Coronary artery (tissue), 2 donors: ENCODE data around the gene KRCC1.
"Not testable (repeated sequence)": the region's sequence is repeated elsewhere in the genome, so short reads cannot be mapped to it uniquely, and the experiment has no call there.

Experiments used
- DNase-seq: peaks from one replicate; pipeline ENCODE4 v3.0.0-alpha.2; 2017; ENCODE audit warnings: low spot score
- H3K27ac ChIP-seq, 2 donors: fragments of 200-600 bp; sonication (generic); one replicate each; pipeline ENCODE4 v1.5.1; 2016 to 2019
- H3K4me3 ChIP-seq: fragments of 200-600 bp; sonication (generic); 2 replicates; pipeline ENCODE4 v1.5.1; 2016; ENCODE audit warnings: mild to moderate bottlenecking, moderate library complexity
- TF ChIP-seq, protein P1 (sequence below): fragments of 200-600 bp; sonication (generic); IDR thresholded peaks from one replicate; pipeline ENCODE4 v1.5.1; 2019; ENCODE audit warnings: antibody characterized with exemption

KRCC1 gene

DNA sequence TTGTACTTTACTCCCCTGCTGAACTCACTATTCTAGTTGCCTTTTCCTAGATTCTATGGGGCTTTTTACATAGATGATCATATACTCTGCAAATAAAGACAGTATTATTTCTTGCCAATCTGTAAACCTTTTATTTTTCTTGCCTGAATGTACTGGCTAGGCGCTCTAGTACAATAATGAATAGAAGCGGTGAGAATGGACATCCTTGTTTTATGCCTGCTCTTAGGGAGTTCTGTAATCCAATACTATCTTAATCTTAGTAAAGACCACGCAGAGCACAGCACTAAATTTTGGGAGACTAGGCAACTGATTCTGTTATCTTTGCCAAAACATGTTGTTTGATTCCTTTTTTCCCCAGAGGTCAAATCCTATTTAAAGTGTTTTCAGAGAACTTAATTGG is 7.0 kb downstream of the KRCC1 start:
- Histone ChIP-seq H3K4me3 (no peak overlapping the region), H3K27ac (no peak overlapping the region)
- TF ChIP-seq, protein P1, sequence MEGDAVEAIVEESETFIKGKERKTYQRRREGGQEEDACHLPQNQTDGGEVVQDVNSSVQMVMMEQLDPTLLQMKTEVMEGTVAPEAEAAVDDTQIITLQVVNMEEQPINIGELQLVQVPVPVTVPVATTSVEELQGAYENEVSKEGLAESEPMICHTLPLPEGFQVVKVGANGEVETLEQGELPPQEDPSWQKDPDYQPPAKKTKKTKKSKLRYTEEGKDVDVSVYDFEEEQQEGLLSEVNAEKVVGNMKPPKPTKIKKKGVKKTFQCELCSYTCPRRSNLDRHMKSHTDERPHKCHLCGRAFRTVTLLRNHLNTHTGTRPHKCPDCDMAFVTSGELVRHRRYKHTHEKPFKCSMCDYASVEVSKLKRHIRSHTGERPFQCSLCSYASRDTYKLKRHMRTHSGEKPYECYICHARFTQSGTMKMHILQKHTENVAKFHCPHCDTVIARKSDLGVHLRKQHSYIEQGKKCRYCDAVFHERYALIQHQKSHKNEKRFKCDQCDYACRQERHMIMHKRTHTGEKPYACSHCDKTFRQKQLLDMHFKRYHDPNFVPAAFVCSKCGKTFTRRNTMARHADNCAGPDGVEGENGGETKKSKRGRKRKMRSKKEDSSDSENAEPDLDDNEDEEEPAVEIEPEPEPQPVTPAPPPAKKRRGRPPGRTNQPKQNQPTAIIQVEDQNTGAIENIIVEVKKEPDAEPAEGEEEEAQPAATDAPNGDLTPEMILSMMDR: no peak
- no peak for DNase-seq

DNA sequence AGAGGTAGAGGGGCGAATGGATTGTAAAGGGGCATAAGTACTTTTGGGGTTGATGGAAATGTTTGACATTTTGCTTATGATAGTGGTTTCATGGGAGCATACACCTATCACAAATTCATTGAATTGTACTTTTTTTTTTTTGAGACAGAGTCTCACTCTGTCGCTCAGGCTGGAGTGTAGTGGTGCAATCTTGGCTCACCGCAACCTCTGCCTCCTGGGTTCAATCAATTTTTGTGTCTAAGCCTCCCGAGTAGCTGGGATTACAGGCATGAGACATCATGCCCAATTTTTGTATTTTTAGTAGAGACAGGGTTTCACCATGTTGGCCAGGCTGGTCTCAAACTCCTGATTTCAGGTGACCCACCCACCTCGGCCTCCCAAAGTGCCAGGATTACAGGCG is 10.0 kb downstream of the KRCC1 start:
- DNase-seq, H3K4me3 ChIP-seq, H3K27ac ChIP-seq: not testable (repeated sequence)

DNA sequence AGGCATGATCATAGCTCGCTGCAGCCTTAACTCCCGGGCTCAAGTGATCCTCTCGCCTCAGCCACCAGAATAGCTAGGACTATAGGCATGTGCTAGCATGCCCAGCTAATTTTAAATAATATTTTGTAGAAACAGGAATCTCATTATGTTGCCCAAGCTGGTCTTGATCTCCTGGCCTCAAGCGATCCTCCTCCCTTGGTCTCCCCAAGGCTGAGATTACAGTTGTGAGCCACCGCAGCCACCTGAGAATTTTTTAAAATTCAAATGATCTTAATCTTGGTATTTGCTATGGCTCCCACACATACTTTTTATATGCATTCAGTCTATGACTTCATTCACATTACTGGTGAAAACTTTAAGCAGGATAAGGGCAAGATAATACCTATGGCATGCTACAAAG is 13.1 kb downstream of the KRCC1 start:
- Histone ChIP-seq H3K27ac (no peak overlapping the region), H3K4me3 (no peak overlapping the region)
- TF ChIP-seq, protein P1: no peak
- DNase-seq: no peak

DNA sequence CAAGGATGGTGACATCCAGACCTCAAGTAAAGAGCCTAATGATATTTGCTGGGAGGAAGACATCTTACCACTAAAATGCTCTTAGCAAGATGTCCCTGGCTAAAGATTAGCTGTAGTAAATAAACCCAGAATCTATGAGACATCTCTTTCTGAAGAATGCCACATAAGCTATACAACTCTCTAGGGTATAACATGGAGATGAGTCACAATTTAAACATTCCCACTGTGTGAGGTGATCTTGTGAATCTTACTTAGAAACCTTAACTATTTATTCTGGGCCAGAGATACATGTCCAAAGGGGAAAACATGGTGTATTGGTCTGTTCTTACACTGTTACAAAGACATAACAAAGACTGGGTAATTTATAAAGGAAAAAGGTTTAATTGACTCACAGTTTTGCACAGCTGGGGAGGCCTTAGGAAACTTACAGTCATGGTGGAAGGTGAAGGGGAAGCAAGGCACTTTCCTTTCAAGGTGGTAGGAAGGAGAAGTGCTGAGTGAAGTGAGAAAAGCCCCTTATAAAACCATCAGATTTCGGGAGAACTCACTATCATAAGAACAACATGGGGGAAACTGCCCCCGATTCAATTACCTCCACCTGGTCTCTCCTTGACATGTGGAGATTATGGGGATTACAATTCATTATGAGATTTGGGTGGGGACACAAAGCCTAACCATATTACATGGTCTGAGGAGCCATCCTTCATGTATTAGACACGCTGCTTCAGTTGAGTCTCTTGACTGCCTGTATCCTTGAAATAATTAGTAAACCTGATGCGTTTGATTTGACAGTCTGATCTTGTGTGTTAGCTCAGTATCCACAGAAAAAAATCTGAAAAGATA is 17.1 kb downstream of the KRCC1 start:
- no peak for DNase-seq
- H3K4me3 ChIP-seq: no peak overlapping the region
- TF ChIP-seq, protein P1: no peak
- no peak overlapping the region for H3K27ac ChIP-seq

DNA sequence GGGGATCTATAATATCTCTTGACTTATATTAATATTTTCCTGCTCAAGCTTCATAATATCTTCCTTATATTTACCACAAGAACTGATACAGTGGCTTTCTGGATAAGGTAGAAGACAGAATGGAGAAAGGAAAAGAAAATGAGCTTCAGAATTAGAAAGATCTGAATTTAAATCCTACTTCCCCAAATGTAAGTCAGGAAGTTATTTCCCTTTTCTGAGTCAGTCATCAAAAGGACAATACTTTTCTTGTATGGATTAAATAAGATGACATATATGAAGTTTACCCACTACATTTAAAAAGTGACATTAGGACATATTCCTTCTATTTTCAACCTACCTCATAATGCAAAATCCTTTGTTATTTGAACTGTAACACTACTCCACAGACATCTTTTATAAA is 19.0 kb downstream of the KRCC1 start:
- no peak overlapping the region for H3K4me3 ChIP-seq
- no peak for DNase-seq
- H3K27ac ChIP-seq: no peak overlapping the region
- TF ChIP-seq, protein P1: no peak

DNA sequence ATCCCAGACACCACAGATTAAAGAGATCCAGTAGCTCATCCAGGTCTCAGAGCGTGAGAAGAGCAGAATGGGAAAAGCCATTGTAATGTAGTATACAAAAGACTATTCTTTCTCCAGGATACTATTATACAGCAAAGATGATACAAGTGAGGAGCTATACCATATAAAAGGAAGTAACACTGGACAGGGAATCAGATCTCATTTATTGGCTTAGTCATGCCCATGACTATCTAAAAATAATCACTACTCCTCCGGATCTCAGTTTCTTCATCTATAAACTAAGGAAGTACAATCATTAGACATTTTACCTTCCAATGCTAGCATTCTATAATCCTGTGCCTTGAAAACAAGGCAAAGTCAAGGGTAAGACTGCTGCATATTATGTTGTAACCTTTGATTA is 19.4 kb downstream of the KRCC1 start:
- TF ChIP-seq, protein P1: no peak
- Histone ChIP-seq H3K27ac (no peak overlapping the region), H3K4me3 (no peak overlapping the region)
- no peak for DNase-seq

DNA sequence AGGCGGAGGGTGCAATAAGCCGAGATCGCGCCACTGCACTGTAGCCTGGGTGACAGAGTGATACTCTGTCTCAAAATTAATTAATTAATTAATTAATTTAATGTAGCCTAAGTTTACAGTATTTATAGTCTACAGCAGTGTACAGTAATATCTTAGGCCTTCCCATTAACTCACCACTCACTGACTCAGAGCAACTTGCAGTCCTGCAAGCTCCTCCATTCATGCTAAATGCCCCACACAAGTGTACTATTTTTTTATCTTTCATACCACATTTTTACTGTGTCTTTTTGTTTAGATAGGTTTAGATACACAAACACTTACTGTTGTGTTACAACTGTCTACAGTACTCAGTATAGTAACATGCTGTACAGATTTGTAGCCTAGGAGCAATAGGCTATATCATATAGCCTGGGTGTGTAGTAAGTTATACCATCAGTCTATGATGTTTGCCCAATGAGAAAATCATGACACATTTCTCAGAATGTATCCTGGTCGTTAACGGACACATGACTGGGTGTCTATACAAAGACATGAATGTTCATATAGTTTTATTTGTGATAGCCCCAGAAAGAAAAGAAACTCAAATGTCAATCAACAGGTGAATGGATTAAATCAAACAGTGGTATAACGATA is 23.4 kb downstream of the KRCC1 start:
- no peak overlapping the region for H3K4me3 ChIP-seq
- no peak overlapping the region for H3K27ac ChIP-seq
- DNase-seq: no peak
- TF ChIP-seq, protein P1: no peak
